Measurements from ENCODE around the gene PLEKHA8.

The PLEKHA8 gene

DNA sequence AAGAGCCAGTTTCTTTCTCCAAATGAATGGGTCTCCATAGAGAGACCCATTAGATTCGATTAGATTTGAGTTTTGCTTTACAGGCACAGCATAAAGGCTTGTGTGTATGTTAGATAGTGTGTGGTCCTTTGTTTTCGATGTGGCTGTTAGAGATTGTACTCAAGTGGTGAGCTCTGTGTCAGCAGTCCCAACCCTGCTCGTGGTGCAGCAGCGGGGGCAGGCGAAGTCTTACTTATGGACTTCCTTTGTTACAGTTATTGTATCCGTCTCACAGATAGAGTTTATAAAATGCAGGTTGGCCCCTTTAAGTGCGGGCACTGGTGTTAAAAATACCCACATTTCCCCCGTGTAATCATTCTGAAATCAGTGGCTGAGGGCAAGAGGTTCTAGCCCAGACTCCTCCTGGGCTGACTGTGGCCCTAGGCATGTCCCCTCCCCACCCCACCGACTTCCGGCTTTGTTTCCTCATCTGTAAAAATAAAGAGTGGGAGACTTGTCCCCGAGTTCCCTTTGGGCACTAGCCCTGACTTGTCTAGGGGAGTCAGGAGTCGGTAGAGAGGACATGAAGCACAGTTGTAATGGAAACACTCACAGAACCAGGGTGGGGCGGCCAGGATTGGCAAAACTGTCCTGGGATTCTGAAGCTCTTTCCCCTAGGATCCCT, 135.2 kb downstream of the PLEKHA8 start:
- H2AFZ ChIP-seq (ENCODE audit: low read length) = peak overlapping the region; percentile 48
- H3K9me2 ChIP-seq (replicated peaks; ENCODE audit: low read depth, low read length) = no peaks in the 10 kb centered on the region
- no peak for TF ChIP-seq EZH2phosphoT487 (IDR thresholded peaks at IDR 0.05; ENCODE audit: borderline replicate concordance)
- TF ChIP-seq, protein P1, sequence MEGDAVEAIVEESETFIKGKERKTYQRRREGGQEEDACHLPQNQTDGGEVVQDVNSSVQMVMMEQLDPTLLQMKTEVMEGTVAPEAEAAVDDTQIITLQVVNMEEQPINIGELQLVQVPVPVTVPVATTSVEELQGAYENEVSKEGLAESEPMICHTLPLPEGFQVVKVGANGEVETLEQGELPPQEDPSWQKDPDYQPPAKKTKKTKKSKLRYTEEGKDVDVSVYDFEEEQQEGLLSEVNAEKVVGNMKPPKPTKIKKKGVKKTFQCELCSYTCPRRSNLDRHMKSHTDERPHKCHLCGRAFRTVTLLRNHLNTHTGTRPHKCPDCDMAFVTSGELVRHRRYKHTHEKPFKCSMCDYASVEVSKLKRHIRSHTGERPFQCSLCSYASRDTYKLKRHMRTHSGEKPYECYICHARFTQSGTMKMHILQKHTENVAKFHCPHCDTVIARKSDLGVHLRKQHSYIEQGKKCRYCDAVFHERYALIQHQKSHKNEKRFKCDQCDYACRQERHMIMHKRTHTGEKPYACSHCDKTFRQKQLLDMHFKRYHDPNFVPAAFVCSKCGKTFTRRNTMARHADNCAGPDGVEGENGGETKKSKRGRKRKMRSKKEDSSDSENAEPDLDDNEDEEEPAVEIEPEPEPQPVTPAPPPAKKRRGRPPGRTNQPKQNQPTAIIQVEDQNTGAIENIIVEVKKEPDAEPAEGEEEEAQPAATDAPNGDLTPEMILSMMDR (conservative IDR thresholded peaks at IDR 0.05; ENCODE audit: low read length) = no peak
- H3K27me3 ChIP-seq (ENCODE audit: insufficient read depth, low read length, poor library complexity, severe bottlenecking) = no peaks in the 10 kb centered on the region
- no peaks in the 10 kb centered on the region for H3K9me3 ChIP-seq (ENCODE audit: insufficient read depth, low read depth, low read length)
- H3K9ac ChIP-seq (ENCODE audit: low read depth, low read length, poor library complexity, severe bottlenecking) = peak overlapping the region; percentile 57
- peak overlapping the region; percentile 60 for H3K4me3 ChIP-seq (ENCODE audit: low read length, poor library complexity, severe bottlenecking)
- no peaks in the 10 kb centered on the region for H3K79me2 ChIP-seq (ENCODE audit: insufficient read depth, low read length)
- H3K4me1 ChIP-seq (ENCODE audit: insufficient read depth, low read length, poor library complexity, severe bottlenecking) = peaks cover 51% of the 10 kb centered on the region
- no peaks in the 10 kb centered on the region for H3K36me3 ChIP-seq (ENCODE audit: insufficient read depth, low read length)
- H4K20me1 ChIP-seq (ENCODE audit: insufficient read depth, low read length, poor library complexity, severe bottlenecking) = no peaks in the 10 kb centered on the region
- H3K4me2 ChIP-seq (ENCODE audit: low read depth, low read length, poor library complexity, severe bottlenecking) = peak overlapping the region; percentile 77
- no peaks in the 10 kb centered on the region for H3F3A ChIP-seq (ENCODE audit: low read depth)

DNA sequence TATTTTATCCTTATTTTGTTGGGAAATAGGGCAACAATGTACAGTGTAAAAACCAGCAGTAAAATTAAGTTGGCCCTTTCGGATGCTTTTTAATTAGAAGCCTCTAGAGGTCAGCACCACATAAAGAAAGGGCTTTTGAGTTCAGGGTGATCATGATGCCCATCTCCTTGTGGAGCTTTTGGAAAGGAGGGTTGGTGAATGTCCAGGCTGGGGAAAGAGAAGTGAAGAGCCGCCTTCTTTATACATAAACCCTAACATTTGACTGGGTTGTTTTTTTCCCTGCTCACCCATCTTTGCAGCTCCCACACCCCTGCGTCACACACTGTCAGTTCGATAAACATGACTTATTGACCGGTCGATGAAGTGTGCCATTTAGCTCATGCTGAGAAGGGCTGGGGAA, 136.4 kb downstream of the PLEKHA8 start:
- H3K79me2 ChIP-seq (ENCODE audit: insufficient read depth, low read length) = no peaks in the 10 kb centered on the region
- H3K9me2 ChIP-seq (replicated peaks; ENCODE audit: low read depth, low read length) = no peaks in the 10 kb centered on the region
- H3F3A ChIP-seq (ENCODE audit: low read depth) = no peaks in the 10 kb centered on the region
- no peaks in the 10 kb centered on the region for H3K27me3 ChIP-seq (ENCODE audit: insufficient read depth, low read length, poor library complexity, severe bottlenecking)
- no peak overlapping the region for H2AFZ ChIP-seq (ENCODE audit: low read length)
- peak overlapping the region; percentile 77 for H3K4me2 ChIP-seq (ENCODE audit: low read depth, low read length, poor library complexity, severe bottlenecking)
- H3K9ac ChIP-seq (ENCODE audit: low read depth, low read length, poor library complexity, severe bottlenecking) = peak overlapping the region; percentile 57
- H4K20me1 ChIP-seq (ENCODE audit: insufficient read depth, low read length, poor library complexity, severe bottlenecking) = no peaks in the 10 kb centered on the region
- H3K36me3 ChIP-seq (ENCODE audit: insufficient read depth, low read length) = no peaks in the 10 kb centered on the region
- peak overlapping the region; percentile 60 for H3K4me3 ChIP-seq (ENCODE audit: low read length, poor library complexity, severe bottlenecking)
- H3K4me1 ChIP-seq (ENCODE audit: insufficient read depth, low read length, poor library complexity, severe bottlenecking) = peaks cover 44% of the 10 kb centered on the region
- no peaks in the 10 kb centered on the region for H3K9me3 ChIP-seq (ENCODE audit: insufficient read depth, low read depth, low read length)
- TF ChIP-seq, protein P1 (conservative IDR thresholded peaks at IDR 0.05; ENCODE audit: low read length) = peak; percentile 81
- TF ChIP-seq EZH2phosphoT487 (IDR thresholded peaks at IDR 0.05; ENCODE audit: borderline replicate concordance) = no peak

DNA sequence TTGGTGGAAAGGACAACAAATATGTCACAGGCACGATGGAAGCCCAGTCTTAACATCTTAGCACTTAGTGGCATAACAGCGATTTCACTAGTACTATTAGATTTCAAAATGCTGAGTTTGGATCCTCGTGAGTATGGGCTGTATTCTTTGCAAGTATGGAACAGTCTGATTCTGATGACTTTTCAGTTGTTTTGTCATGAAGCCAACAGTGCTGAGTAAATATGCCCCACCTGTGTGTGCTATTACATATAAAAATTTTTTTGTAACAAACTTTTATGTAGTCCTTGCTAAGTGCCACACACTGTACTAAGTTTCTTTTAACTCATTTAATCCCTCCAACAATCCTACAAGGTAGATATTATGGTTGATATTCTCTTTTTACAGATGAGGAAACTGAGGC, 137.4 kb downstream of the PLEKHA8 start:
- no peaks in the 10 kb centered on the region for H3K79me2 ChIP-seq (ENCODE audit: insufficient read depth, low read length)
- H3K4me1 ChIP-seq (ENCODE audit: insufficient read depth, low read length, poor library complexity, severe bottlenecking) = peaks cover 34% of the 10 kb centered on the region

More for the DNA sequence above, 137.4 kb downstream of the PLEKHA8 start:
- no peaks in the 10 kb centered on the region for H4K20me1 ChIP-seq (ENCODE audit: insufficient read depth, low read length, poor library complexity, severe bottlenecking)
- H3K36me3 ChIP-seq (ENCODE audit: insufficient read depth, low read length) = no peaks in the 10 kb centered on the region
- H3K9ac ChIP-seq (ENCODE audit: low read depth, low read length, poor library complexity, severe bottlenecking) = no peak overlapping the region
- H3K9me3 ChIP-seq (ENCODE audit: insufficient read depth, low read depth, low read length) = no peaks in the 10 kb centered on the region
- no peak for TF ChIP-seq EZH2phosphoT487 (IDR thresholded peaks at IDR 0.05; ENCODE audit: borderline replicate concordance)
- TF ChIP-seq, protein P1 (conservative IDR thresholded peaks at IDR 0.05; ENCODE audit: low read length) = no peak
- no peak overlapping the region for H3K4me3 ChIP-seq (ENCODE audit: low read length, poor library complexity, severe bottlenecking)
- H2AFZ ChIP-seq (ENCODE audit: low read length) = no peak overlapping the region
- no peaks in the 10 kb centered on the region for H3K9me2 ChIP-seq (replicated peaks; ENCODE audit: low read depth, low read length)
- H3K27me3 ChIP-seq (ENCODE audit: insufficient read depth, low read length, poor library complexity, severe bottlenecking) = no peaks in the 10 kb centered on the region
- no peaks in the 10 kb centered on the region for H3F3A ChIP-seq (ENCODE audit: low read depth)
- no peak overlapping the region for H3K4me2 ChIP-seq (ENCODE audit: low read depth, low read length, poor library complexity, severe bottlenecking)

Measured in Loucy (cell line).